ENCODE data around the gene BTBD6. TPM values are rescaled to one million over a fixed set of nuclear protein-coding genes. Genes with fewer than 3 reads are reported as not detected.
A peak's percentile ranks its signal among the peaks of the same experiment; 100 is the strongest.

Gene BTBD6
- polyA plus RNA-seq, 4 donors, result 32.2 to 42.4 (median 37.6) TPM

- DNase-seq (ENCODE audit: low read depth in 4 of 4, low spot score in 3 of 4), result no peak
Measured at GRCh38 chr14:105210266-105211025, 37.9 kb upstream of the BTBD6 start.

- DNase-seq (ENCODE audit: low read depth in 4 of 4, low spot score in 3 of 4), result no peak
Measured at GRCh38 chr14:105211086-105211757, 37.1 kb upstream of the BTBD6 start.

GRCh38 chr14:105211758-105212089 lies 36.6 kb upstream of the BTBD6 start:
- no peak for DNase-seq (ENCODE audit: low read depth in 4 of 4, low spot score in 3 of 4)

- DNase-seq (ENCODE audit: low read depth in 4 of 4, low spot score in 3 of 4), result no peak
Measured at GRCh38 chr14:105212541-105213300, 35.6 kb upstream of the BTBD6 start.

GRCh38 chr14:105213361-105213760 lies 35.0 kb upstream of the BTBD6 start:
- DNase-seq (ENCODE audit: low read depth in 4 of 4, low spot score in 3 of 4), result no peak

GRCh38 chr14:105214324-105214915 lies 33.9 kb upstream of the BTBD6 start:
- no peak for DNase-seq (ENCODE audit: low read depth in 4 of 4, low spot score in 3 of 4)

GRCh38 chr14:105215602-105216001 lies 32.7 kb upstream of the BTBD6 start:
- DNase-seq (ENCODE audit: low read depth in 4 of 4, low spot score in 3 of 4), result no peak

- no peak for DNase-seq (ENCODE audit: low read depth in 4 of 4, low spot score in 3 of 4)
Measured at GRCh38 chr14:105216490-105217247, 31.7 kb upstream of the BTBD6 start.

GRCh38 chr14:105217774-105218173 lies 30.6 kb upstream of the BTBD6 start:
- no peak for DNase-seq (ENCODE audit: low read depth in 4 of 4, low spot score in 3 of 4)

GRCh38 chr14:105218611-105219010 lies 29.7 kb upstream of the BTBD6 start:
- DNase-seq (ENCODE audit: low read depth in 4 of 4, low spot score in 3 of 4), result no peak

GRCh38 chr14:105219043-105219612 lies 29.2 kb upstream of the BTBD6 start:
- DNase-seq (ENCODE audit: low read depth in 4 of 4, low spot score in 3 of 4), result no peak

- no peak for DNase-seq (ENCODE audit: low read depth in 4 of 4, low spot score in 3 of 4)
Measured at GRCh38 chr14:105219753-105220152, 28.6 kb upstream of the BTBD6 start.

GRCh38 chr14:105220699-105221597 lies 27.4 kb upstream of the BTBD6 start:
- no peak for DNase-seq (ENCODE audit: low read depth in 4 of 4, low spot score in 3 of 4)

GRCh38 chr14:105221598-105222178 lies 26.6 kb upstream of the BTBD6 start:
- no peak for DNase-seq (ENCODE audit: low read depth in 4 of 4, low spot score in 3 of 4)

- peak in 1 of 4 donors; percentile 38 for DNase-seq (ENCODE audit: low read depth in 4 of 4, low spot score in 3 of 4)
Measured at GRCh38 chr14:105223260-105223659, 25.1 kb upstream of the BTBD6 start.

GRCh38 chr14:105223770-105224544 lies 24.4 kb upstream of the BTBD6 start:
- DNase-seq (ENCODE audit: low read depth in 4 of 4, low spot score in 3 of 4), result no peak

- no peak for DNase-seq (ENCODE audit: low read depth in 4 of 4, low spot score in 3 of 4)
Measured at GRCh38 chr14:105224845-105225570, 23.3 kb upstream of the BTBD6 start.

All from right renal pelvis (tissue), 4 donors.